ENCODE measurements around the gene NDUFV2. TPM values are rescaled to one million over a fixed set of nuclear protein-coding genes. Genes with fewer than 3 reads are reported as not detected.
"Not testable (repeated sequence)": the region's sequence is repeated elsewhere in the genome, so short reads cannot be mapped to it uniquely, and the experiment has no call there.

NDUFV2 gene
- total RNA-seq, 1 donor from 2014 or later = 228 TPM

- DNase-seq (ENCODE audit: low spot score) = no peak
- Histone ChIP-seq H3F3A (ENCODE audit: low read depth) (no peaks in the 10 kb centered on the region), H3K36me3 (no peaks in the 10 kb centered on the region), H3K27ac (no peak overlapping the region), H4K20me1 (ENCODE audit: low read depth) (no peaks in the 10 kb centered on the region), H3K4me3 (no peak overlapping the region), H3K9me3 (ENCODE audit: low read depth) (no peaks in the 10 kb centered on the region), H3K4me2 (no peak overlapping the region), H3K9ac (no peak overlapping the region), H3K79me2 (ENCODE audit: low read depth) (no peaks in the 10 kb centered on the region), H3K4me1 (no peaks in the 10 kb centered on the region), H3K27me3 (no peaks in the 10 kb centered on the region), H2AFZ (replicated peaks) (no peak overlapping the region)
- Mint-ChIP-seq H3K36me3 (no peaks in the 10 kb centered on the region), H3K9me3 (no peaks in the 10 kb centered on the region), H3K4me3 (no peak overlapping the region), H3K27ac (no peak overlapping the region), H3K4me1 (no peaks in the 10 kb centered on the region), H3K27me3 (ENCODE audit: insufficient read depth, low read depth) (peaks cover 2% of the 10 kb centered on the region)
- TF ChIP-seq CTCF (IDR thresholded peaks at IDR 0.05) (no peak), EZH2 (IDR thresholded peaks at IDR 0.05) (no peak), EZH2phosphoT487 (IDR thresholded peaks at IDR 0.05) (no peak)
These were observed 14.2 kb upstream of the NDUFV2 start for GRCh38 chr18:9088252-9088651.

GRCh38 chr18:9088727-9089126 lies 13.8 kb upstream of the NDUFV2 start:
- not testable (repeated sequence) for H3K27me3 ChIP-seq; H4K20me1 ChIP-seq (ENCODE audit: low read depth); H3K4me1 Mint-ChIP-seq; H3K27ac Mint-ChIP-seq; H3K4me3 ChIP-seq; H2AFZ ChIP-seq (replicated peaks); H3K79me2 ChIP-seq (ENCODE audit: low read depth); H3K27me3 Mint-ChIP-seq (ENCODE audit: insufficient read depth, low read depth); H3K4me1 ChIP-seq; H3K9me3 ChIP-seq (ENCODE audit: low read depth); H3K9ac ChIP-seq; H3K27ac ChIP-seq; H3F3A ChIP-seq (ENCODE audit: low read depth); H3K9me3 Mint-ChIP-seq; H3K4me3 Mint-ChIP-seq; H3K36me3 Mint-ChIP-seq; H3K36me3 ChIP-seq; H3K4me2 ChIP-seq; DNase-seq (ENCODE audit: low spot score)

- TF ChIP-seq CTCF (IDR thresholded peaks at IDR 0.05) (no peak), EZH2 (IDR thresholded peaks at IDR 0.05) (no peak), EZH2phosphoT487 (IDR thresholded peaks at IDR 0.05) (no peak)
- H3K4me1 Mint-ChIP-seq = peaks cover 4% of the 10 kb centered on the region
- no peak for DNase-seq (ENCODE audit: low spot score)
These were observed 11.9 kb upstream of the NDUFV2 start for GRCh38 chr18:9090578-9090977.

GRCh38 chr18:9091066-9091476 lies 11.4 kb upstream of the NDUFV2 start:
- no peak for DNase-seq (ENCODE audit: low spot score)
- no peak overlapping the region for H3K4me3 ChIP-seq

More at GRCh38 chr18:9090578-9090977, 11.9 kb upstream of the NDUFV2 start:
- Histone ChIP-seq H3K79me2 (ENCODE audit: low read depth) (no peaks in the 10 kb centered on the region), H3K27ac (no peak overlapping the region), H3K9me3 (ENCODE audit: low read depth) (no peaks in the 10 kb centered on the region), H3K4me1 (no peaks in the 10 kb centered on the region), H2AFZ (replicated peaks) (no peak overlapping the region), H3F3A (ENCODE audit: low read depth) (no peaks in the 10 kb centered on the region), H4K20me1 (ENCODE audit: low read depth) (no peaks in the 10 kb centered on the region), H3K4me3 (no peak overlapping the region), H3K36me3 (no peaks in the 10 kb centered on the region), H3K4me2 (no peak overlapping the region), H3K27me3 (no peaks in the 10 kb centered on the region), H3K9ac (no peak overlapping the region)
- Mint-ChIP-seq H3K27me3 (ENCODE audit: insufficient read depth, low read depth) (peaks cover 4% of the 10 kb centered on the region), H3K4me3 (no peak overlapping the region), H3K36me3 (no peaks in the 10 kb centered on the region), H3K9me3 (no peaks in the 10 kb centered on the region), H3K27ac (no peak overlapping the region)

More at GRCh38 chr18:9091066-9091476, 11.4 kb upstream of the NDUFV2 start:
- Histone ChIP-seq H3K27ac (no peak overlapping the region), H2AFZ (replicated peaks) (no peak overlapping the region), H3K4me2 (no peak overlapping the region), H3K4me1 (no peaks in the 10 kb centered on the region), H3K9ac (no peak overlapping the region), H3K9me3 (ENCODE audit: low read depth) (no peaks in the 10 kb centered on the region), H3K27me3 (no peaks in the 10 kb centered on the region), H3K36me3 (no peaks in the 10 kb centered on the region), H4K20me1 (ENCODE audit: low read depth) (no peaks in the 10 kb centered on the region), H3K79me2 (ENCODE audit: low read depth) (no peaks in the 10 kb centered on the region), H3F3A (ENCODE audit: low read depth) (no peaks in the 10 kb centered on the region)
- Mint-ChIP-seq H3K36me3 (no peaks in the 10 kb centered on the region), H3K27ac (no peak overlapping the region), H3K4me3 (no peak overlapping the region), H3K27me3 (ENCODE audit: insufficient read depth, low read depth) (peaks cover 4% of the 10 kb centered on the region), H3K4me1 (peaks cover 7% of the 10 kb centered on the region), H3K9me3 (no peaks in the 10 kb centered on the region)
- TF ChIP-seq EZH2 (IDR thresholded peaks at IDR 0.05) = no peak
- no peak for TF ChIP-seq EZH2phosphoT487 (IDR thresholded peaks at IDR 0.05)
- no peak for TF ChIP-seq CTCF (IDR thresholded peaks at IDR 0.05)

Data from neural progenitor cell (in vitro differentiated cells).